Activated T-cell treated with anti-CD3 and anti-CD28 coated beads for 48 hours (primary cell): ENCODE measurements around the gene SH2D3C.
"Not testable (repeated sequence)": the region's sequence is repeated elsewhere in the genome, so short reads cannot be mapped to it uniquely, and the experiment has no call there.

Source experiments
- DNase-seq: peaks from one replicate; pipeline ENCODE4 v3.0.0-alpha.2; 2020; ENCODE audit warnings: low read depth

The SH2D3C gene

GRCh38 chr9:127783111-127784008 is 4.9 kb upstream of the SH2D3C start:
- DNase-seq, result peak; percentile 67

GRCh38 chr9:127781806-127782205 is 3.3 kb upstream of the SH2D3C start:
- DNase-seq, result no peak

GRCh38 chr9:127780909-127781308 is 2.4 kb upstream of the SH2D3C start:
- not testable (repeated sequence) for DNase-seq

- no peak for DNase-seq
Observed at GRCh38 chr9:127780126-127780885, 1.8 kb upstream of the SH2D3C start.

- DNase-seq, result peak; percentile 53
Observed at GRCh38 chr9:127779136-127779981, 893 bp upstream of the SH2D3C start.

DNA sequence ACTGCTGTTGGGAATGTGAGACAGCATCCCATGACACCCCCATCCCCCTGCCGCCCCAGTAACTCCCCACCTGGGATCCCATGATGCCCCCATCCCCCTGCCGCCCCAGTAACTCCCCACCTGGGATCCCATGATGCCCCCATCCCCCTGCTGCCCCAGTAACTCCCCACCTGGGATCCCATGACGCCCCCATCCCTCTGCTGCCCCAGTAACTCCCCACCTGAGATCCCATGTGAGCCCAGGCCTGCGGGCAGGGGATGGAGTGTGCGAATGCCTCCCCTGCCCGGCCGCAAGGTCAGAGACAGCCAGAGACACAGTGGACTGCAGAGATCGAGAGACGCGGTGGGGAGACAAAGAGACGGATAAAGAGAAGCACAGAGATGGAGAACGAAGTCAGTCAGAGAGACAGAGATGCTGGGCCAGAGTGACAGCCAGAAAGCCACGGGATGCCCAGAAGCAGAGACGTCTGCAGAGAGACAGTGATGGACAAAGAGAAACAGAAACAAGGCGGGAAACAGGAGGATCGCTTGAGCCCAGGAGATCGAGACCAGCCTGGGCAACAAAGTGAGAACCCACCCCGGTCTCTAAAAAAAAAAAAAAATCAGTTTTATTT is 992 bp downstream of the SH2D3C start:
- no peak for DNase-seq

DNA sequence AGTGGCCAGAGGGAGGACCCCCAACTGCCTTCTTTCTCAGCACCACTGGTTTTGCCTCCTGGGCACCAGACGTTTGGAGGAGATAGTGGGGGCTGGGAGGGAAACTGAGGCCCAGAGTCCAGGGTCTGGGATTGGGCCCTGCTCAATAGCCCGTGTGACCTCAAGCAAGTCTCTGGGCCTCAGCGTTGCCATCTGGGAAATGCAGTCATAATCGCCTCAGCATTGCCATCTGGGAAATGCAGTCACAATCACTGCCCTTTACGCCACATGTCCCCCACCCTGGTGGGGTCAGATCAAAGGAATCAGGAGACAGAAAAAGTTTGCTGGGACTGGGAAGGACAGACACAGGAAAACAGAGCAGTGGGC is 1.6 kb downstream of the SH2D3C start:
- no peak for DNase-seq

DNA sequence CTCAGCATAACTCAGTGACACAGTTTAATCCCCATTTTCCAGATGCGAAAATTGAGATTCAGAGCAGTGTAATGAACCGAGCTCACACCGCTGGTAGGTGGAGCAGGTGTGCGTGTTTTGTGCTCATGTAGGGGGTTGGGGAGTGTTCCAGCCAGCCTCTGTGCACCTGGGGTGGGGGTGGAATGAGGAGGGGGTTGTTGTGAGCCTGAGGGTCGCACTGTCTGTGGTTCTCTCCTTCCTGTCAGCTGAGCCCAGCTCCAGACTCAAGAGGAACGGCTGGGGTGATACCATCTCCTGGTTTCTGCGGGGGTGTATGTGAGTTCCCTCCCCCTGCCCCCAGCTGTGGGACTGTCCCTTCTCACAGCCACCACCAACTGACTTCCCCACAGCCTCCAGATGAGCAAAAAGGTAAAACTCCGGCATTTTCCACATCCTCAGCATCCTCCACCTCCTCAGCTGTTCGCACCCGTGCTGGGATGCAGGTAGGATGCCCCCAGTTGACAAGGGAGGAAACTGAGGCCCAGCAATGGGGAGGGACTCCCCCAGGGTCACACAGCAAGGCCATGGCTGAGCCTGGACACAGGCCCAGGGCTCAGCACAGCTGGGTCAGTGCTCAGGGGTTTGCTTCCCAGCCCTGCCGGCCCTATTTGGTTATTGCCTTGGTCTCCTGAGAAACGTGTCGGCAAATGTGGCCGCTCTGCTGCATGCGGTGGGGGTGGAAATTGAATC is 2.1 kb downstream of the SH2D3C start:
- peak; percentile 60 for DNase-seq

DNA sequence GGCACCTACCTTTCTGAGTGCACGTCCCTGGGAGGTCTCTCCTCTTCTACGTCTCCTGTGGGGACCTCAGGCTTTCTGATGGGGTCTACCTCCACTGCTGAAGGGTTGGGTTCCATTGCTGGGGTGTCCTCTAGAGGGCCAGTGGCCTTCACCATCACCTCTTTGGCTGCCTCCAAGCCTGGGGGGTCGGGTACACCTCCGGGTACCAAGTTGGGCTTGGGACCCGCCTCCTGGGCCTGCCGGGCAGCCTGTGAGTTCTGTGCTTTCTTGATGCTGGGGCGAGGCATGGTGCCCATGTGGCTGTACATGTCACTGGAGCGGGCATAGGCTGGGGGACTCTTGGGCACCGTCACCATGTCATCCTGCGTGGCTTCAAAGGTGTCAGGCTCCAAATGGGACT is 4.5 kb downstream of the SH2D3C start:
- no peak for DNase-seq

DNA sequence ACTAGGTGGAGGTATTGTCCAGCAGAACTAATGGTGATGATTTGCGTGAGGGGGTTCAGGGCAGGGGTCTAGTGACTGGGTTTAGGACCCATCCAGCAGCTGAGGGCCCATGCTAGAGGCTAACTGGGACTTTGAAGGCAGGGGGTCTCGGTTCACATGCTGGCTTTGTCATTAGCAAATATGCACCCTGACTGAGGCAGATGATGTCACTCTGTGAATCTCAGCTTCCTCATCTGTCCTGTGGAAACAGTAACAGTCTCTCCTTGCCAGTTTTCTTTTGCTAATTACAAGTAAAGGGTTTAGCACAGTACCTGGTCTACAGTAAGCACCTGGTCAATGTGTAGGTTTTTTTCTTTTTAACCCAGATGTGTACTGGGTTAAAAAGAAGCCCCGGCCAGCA is 5.2 kb downstream of the SH2D3C start:
- no peak for DNase-seq

- no peak for DNase-seq
Observed at GRCh38 chr9:127772603-127773002, 5.9 kb downstream of the SH2D3C start.

DNA sequence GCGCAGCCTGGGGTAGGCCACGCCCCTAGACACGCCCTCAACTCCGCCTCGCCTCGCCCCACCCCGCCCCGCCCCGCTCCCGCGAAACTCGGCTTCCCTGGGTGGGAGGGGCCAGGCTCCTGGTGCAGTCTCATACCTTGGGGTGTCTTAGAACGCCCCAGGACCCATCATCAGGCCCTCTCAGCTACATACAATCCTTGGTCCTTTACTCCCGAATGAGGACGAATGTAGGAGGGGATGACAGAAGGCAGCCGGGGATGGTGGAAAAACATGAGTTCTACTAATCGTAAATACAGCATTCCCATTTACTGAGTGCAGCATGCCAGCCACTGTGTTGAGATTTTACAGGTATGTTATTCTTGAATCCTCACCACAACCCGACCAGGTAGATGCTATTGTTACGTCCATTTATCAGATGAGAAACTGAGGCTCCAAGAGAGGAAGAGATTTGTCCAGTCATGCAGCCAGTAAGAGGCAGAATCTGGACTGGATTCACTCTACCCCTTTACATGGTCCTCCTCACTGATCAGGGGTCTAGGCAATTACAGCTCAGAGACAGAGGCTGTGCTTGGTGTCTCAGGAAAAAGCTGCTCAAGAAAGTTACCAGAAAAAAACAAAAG is 6.8 kb downstream of the SH2D3C start:
- no peak for DNase-seq

DNA sequence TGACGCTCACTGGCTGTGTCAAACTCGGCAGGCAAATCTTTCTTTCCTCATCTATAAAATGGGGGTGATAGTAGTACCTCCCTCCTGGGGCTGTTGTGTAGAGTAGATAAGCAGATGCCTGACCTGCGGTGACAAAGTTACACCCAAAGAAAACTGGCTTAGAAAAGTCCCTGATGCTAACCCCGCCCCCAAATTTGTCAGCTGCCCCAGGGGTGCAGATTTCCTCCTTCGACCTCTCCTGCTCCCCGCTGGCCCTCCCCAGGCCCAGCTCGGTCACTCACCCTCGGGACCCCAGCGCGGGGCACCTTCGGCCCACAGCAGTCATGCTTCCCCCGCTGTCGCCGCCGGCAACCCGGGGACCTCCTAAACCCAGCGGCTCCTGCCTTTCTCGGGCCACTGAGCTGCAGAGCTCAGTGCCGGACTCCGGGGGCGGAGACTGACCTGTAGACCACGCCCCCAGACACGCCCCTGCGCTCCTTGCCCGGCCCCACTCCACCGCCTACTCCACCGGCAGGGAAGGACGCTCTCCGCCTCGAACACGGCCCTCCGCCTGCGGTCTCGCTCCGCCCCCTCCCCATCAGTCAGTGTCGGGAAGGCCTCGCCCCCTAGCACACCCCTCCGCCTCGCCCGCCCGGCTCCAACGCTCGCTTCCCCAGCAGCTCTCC is 7.4 kb downstream of the SH2D3C start:
- peak; percentile 98 for DNase-seq

- no peak for DNase-seq
Observed at GRCh38 chr9:127770583-127770904, 7.9 kb downstream of the SH2D3C start.

- no peak for DNase-seq
Observed at GRCh38 chr9:127769929-127770582, 8.4 kb downstream of the SH2D3C start.

DNA sequence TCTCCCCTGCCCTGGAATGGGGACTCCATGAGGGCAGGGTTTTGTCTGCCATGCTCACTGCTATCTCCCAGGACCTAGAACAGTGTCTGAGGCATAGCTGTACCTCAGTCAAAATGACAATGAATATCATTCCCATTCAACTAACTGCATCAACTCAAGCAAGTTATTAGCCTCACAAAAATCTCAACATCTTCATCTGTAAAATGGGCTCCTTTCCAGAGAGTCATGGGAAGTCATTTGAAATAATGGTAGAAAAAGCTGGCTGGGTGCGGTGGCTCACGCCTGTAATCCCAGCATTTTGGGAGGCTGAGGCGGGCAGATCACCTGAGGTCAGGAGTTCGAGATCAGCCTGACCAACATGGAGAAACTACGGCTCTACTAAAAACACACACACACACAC is 9.4 kb downstream of the SH2D3C start:
- DNase-seq, result no peak

GRCh38 chr9:127768698-127769097 is 9.8 kb downstream of the SH2D3C start:
- no peak for DNase-seq

- no peak for DNase-seq
Observed at GRCh38 chr9:127767909-127768331, 10.5 kb downstream of the SH2D3C start.

- DNase-seq, result no peak
Observed at GRCh38 chr9:127767410-127767809, 11.1 kb downstream of the SH2D3C start.

DNA sequence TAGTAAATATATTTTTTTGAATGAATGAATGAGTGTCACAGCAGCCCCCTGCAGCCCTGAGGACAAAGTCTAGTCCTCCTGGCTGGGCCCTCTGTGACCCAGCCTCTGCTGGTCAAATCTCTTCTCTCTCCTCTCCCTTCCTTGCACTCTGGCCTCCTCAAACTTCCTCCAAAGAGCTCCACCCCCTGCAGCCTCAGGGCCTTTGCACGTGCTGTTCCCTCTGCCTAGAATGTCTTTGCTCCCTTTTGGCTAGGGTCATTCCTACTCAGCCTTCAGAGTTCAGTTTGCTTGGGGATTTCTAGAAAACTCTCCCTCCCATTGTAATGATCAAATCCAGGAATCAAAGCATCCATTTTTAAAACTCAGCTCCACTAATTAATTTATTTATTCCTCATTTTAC is 13.0 kb downstream of the SH2D3C start:
- no peak for DNase-seq
